ENCODE results near the gene RUNX1. TPM values are rescaled to one million over a fixed set of nuclear protein-coding genes. Genes with fewer than 3 reads are reported as not detected.
A peak's percentile ranks its signal among the peaks of the same experiment; 100 is the strongest.
"Not testable (repeated sequence)": the region's sequence is repeated elsewhere in the genome, so short reads cannot be mapped to it uniquely, and the experiment has no call there.

Gene RUNX1
- total and polyA plus RNA-seq, 10 donors: 4.8 to 70.0 (median 43.6) TPM

- peaks cover 6 to 96% (median 43%) of the 10 kb centered on the region in 6 donors for H3K4me1 ChIP-seq
- 71 to 86% (median 79%) methylated on average over 7 of the region's 7 CpGs for WGBS, 5 donors
- TF ChIP-seq POLR2AphosphoS5 (IDR thresholded peaks at IDR 0.05) (peak in 1 of 3 donors; percentile 66), POLR2A (IDR thresholded peaks at IDR 0.05) (no peak), CTCF (IDR thresholded peaks at IDR 0.05 in 8 of 11, conservative IDR thresholded peaks at IDR 0.05 in 3 of 11) (no peak)
These were observed 241.8 kb downstream of the RUNX1 start for GRCh38 chr21:34807146-34807880.

GRCh38 chr21:34806423-34806822, 242.7 kb downstream of the RUNX1 start:
- Histone ChIP-seq H3K4me1 (peaks cover 11 to 96% (median 46%) of the 10 kb centered on the region in 6 donors), H3K27ac (peak overlapping the region in 2 of 8 donors; percentile 82 to 86), H3K27me3 (replicated peaks in 1 of 7) (no peaks in the 10 kb centered on the region), H3K36me3 (peaks cover 0 to 54% (median 10%) of the 10 kb centered on the region in 6 donors), H3K4me3 (no peak overlapping the region), H3K9me3 (peaks cover 0 to 9% (median 0%) of the 10 kb centered on the region in 8 donors)
- DNase-seq: no peak
- intact Hi-C loops (cut with DNase I; ENCODE audit: low total_unique reads): no loop called here
- WGBS, 5 donors: 89 to 96% (median 93%) methylated on average over 3 of the region's 3 CpGs
- no peak for TF ChIP-seq POLR2AphosphoS5 (IDR thresholded peaks at IDR 0.05)
- no peak for TF ChIP-seq CTCF (IDR thresholded peaks at IDR 0.05 in 8 of 11, conservative IDR thresholded peaks at IDR 0.05 in 3 of 11)
- TF ChIP-seq POLR2A (IDR thresholded peaks at IDR 0.05): no peak

More at GRCh38 chr21:34807146-34807880, 241.8 kb downstream of the RUNX1 start:
- H3K36me3 ChIP-seq: peaks cover 0 to 52% (median 10%) of the 10 kb centered on the region in 6 donors
- no peak for DNase-seq
- peak overlapping the region in 7 of 8 donors; percentile 4 to 86 (median 72) for H3K27ac ChIP-seq
- intact Hi-C loops (cut with DNase I; ENCODE audit: low total_unique reads): no loop called here
- H3K4me3 ChIP-seq: no peak overlapping the region
- peaks cover 0 to 9% (median 0%) of the 10 kb centered on the region in 8 donors for H3K9me3 ChIP-seq
- no peaks in the 10 kb centered on the region for H3K27me3 ChIP-seq (replicated peaks in 1 of 7)

GRCh38 chr21:34805157-34805556, 243.9 kb downstream of the RUNX1 start:
- H3K4me3 ChIP-seq: no peak overlapping the region
- no peaks in the 10 kb centered on the region for H3K27me3 ChIP-seq (replicated peaks in 1 of 7)
- H3K27ac ChIP-seq: peak overlapping the region in 4 of 8 donors; percentile 31 to 61 (median 58)
- intact Hi-C loops (cut with DNase I; ENCODE audit: low total_unique reads): no loop called here
- peaks cover 11 to 88% (median 44%) of the 10 kb centered on the region in 6 donors for H3K4me1 ChIP-seq
- TF ChIP-seq POLR2AphosphoS5 (IDR thresholded peaks at IDR 0.05): no peak
- H3K9me3 ChIP-seq: peaks cover 0 to 9% (median 0%) of the 10 kb centered on the region in 8 donors
- peaks cover 0 to 49% (median 2%) of the 10 kb centered on the region in 6 donors for H3K36me3 ChIP-seq
- no peak for DNase-seq

GRCh38 chr21:34804584-34804983, 244.5 kb downstream of the RUNX1 start:
- H3K4me1 ChIP-seq: peaks cover 10 to 82% (median 42%) of the 10 kb centered on the region in 6 donors
- peak overlapping the region in 5 of 8 donors; percentile 31 to 61 (median 57) for H3K27ac ChIP-seq
- H3K9me3 ChIP-seq; H3K27me3 ChIP-seq (replicated peaks in 1 of 7); H3K4me3 ChIP-seq; DNase-seq; intact Hi-C loops (cut with DNase I; ENCODE audit: low total_unique reads): not testable (repeated sequence)
- H3K36me3 ChIP-seq: peaks cover 0 to 49% (median 5%) of the 10 kb centered on the region in 6 donors
- WGBS, 5 donors: 67 to 94% (median 76%) methylated on average over 7 of the region's 7 CpGs

GRCh38 chr21:34803782-34804370, 245.2 kb downstream of the RUNX1 start:
- 58 to 70% (median 67%) methylated on average over 2 of the region's 2 CpGs for WGBS, 5 donors
- intact Hi-C loops (cut with DNase I; ENCODE audit: low total_unique reads): no loop called here

More at GRCh38 chr21:34803782-34804370, 245.2 kb downstream of the RUNX1 start:
- H3K9me3 ChIP-seq: peaks cover 0 to 9% (median 0%) of the 10 kb centered on the region in 8 donors
- H3K27me3 ChIP-seq (replicated peaks in 1 of 7): no peaks in the 10 kb centered on the region
- peaks cover 7 to 75% (median 35%) of the 10 kb centered on the region in 6 donors for H3K4me1 ChIP-seq
- peak overlapping the region in 6 of 8 donors; percentile 14 to 61 (median 52) for H3K27ac ChIP-seq
- TF ChIP-seq POLR2AphosphoS5 (IDR thresholded peaks at IDR 0.05): no peak
- no peak for TF ChIP-seq CTCF (IDR thresholded peaks at IDR 0.05 in 8 of 11, conservative IDR thresholded peaks at IDR 0.05 in 3 of 11)
- no peak for TF ChIP-seq POLR2A (IDR thresholded peaks at IDR 0.05)
- no peak for DNase-seq
- no peak overlapping the region for H3K4me3 ChIP-seq
- H3K36me3 ChIP-seq: peaks cover 0 to 49% (median 12%) of the 10 kb centered on the region in 6 donors

Data from spleen (tissue), 11 donors.